GDM1 (cell line): ENCODE results near the gene TMEM175.
"Not testable (repeated sequence)": the region's sequence is repeated elsewhere in the genome, so short reads cannot be mapped to it uniquely, and the experiment has no call there.

ENCODE experiments used
- DNase-seq: peaks from one replicate; lab custom pipeline; 2025; lab: John Stamatoyannopoulos, UW

TMEM175 gene

GRCh38 chr4:990746-991367 lies 58.6 kb downstream of the TMEM175 start:
- no peak for DNase-seq

- no peak for DNase-seq
Measured at GRCh38 chr4:991451-992296, 59.4 kb downstream of the TMEM175 start.

- DNase-seq = no peak
Measured at GRCh38 chr4:992297-993110, 60.2 kb downstream of the TMEM175 start.

GRCh38 chr4:993111-994029 lies 61.1 kb downstream of the TMEM175 start, which contains the start of gene SLC26A1:
TSS of gene SLC26A1 (minus strand) at chr4:993404. CDS start at chr4:991703, 1,701 bp downstream.
- DNase-seq = no peak

- DNase-seq = no peak
Measured at GRCh38 chr4:995311-996026, 63.2 kb downstream of the TMEM175 start.

GRCh38 chr4:996030-996996 lies 64.1 kb downstream of the TMEM175 start:
- DNase-seq = no peak

- DNase-seq = no peak
Measured at GRCh38 chr4:996997-997374, 64.7 kb downstream of the TMEM175 start.

GRCh38 chr4:997375-998071 lies 65.3 kb downstream of the TMEM175 start:
- no peak for DNase-seq

- no peak for DNase-seq
Measured at GRCh38 chr4:998096-998691, 65.9 kb downstream of the TMEM175 start.

- DNase-seq = not testable (repeated sequence)
Measured at GRCh38 chr4:999240-999863, 67.1 kb downstream of the TMEM175 start.

- no peak for DNase-seq
Measured at GRCh38 chr4:999882-1000425, 67.7 kb downstream of the TMEM175 start.

GRCh38 chr4:1000686-1001260 lies 68.5 kb downstream of the TMEM175 start:
- DNase-seq = no peak

- no peak for DNase-seq
Measured at GRCh38 chr4:1001561-1002130, 69.4 kb downstream of the TMEM175 start.

GRCh38 chr4:1002131-1002630 lies 69.9 kb downstream of the TMEM175 start:
- no peak for DNase-seq

- DNase-seq = no peak
Measured at GRCh38 chr4:1002631-1003251, 70.5 kb downstream of the TMEM175 start.

GRCh38 chr4:1003271-1004070 lies 71.2 kb downstream of the TMEM175 start:
- no peak for DNase-seq
